HEK293 (cell line): ENCODE measurements around the gene DUSP21.

Source experiments
- CTCF ChIP-seq: fragments of 450-650 bp; formaldehyde crosslinking; IDR thresholded peaks from 2 replicates; pipeline ENCODE4 v1.5.1; 2016; ENCODE audit warnings: missing biosample characterization, missing genetic modification characterization
- ZNF18 ChIP-seq: fragments of 450-650 bp; formaldehyde crosslinking; IDR thresholded peaks from 2 replicates; pipeline ENCODE4 v1.5.1; 2016; ENCODE audit warnings: missing biosample characterization, missing genetic modification characterization
- ZNF776 ChIP-seq: fragments of 450-650 bp; formaldehyde crosslinking; IDR thresholded peaks from 2 replicates; pipeline ENCODE4 v1.5.0; 2017; ENCODE audit warnings: missing biosample characterization, missing genetic modification characterization, borderline replicate concordance

- no peak for TF ChIP-seq ZNF18 (tag by site-specific recombination)
- no peak for TF ChIP-seq ZNF776 (tag by site-specific recombination)
- TF ChIP-seq CTCF (tag by site-specific recombination), result no peak
Measured at GRCh38 chrX:44876767-44877166, 32.9 kb downstream of the DUSP21 start.
